ENCODE results near the gene RTL1.

The RTL1 gene

DNA sequence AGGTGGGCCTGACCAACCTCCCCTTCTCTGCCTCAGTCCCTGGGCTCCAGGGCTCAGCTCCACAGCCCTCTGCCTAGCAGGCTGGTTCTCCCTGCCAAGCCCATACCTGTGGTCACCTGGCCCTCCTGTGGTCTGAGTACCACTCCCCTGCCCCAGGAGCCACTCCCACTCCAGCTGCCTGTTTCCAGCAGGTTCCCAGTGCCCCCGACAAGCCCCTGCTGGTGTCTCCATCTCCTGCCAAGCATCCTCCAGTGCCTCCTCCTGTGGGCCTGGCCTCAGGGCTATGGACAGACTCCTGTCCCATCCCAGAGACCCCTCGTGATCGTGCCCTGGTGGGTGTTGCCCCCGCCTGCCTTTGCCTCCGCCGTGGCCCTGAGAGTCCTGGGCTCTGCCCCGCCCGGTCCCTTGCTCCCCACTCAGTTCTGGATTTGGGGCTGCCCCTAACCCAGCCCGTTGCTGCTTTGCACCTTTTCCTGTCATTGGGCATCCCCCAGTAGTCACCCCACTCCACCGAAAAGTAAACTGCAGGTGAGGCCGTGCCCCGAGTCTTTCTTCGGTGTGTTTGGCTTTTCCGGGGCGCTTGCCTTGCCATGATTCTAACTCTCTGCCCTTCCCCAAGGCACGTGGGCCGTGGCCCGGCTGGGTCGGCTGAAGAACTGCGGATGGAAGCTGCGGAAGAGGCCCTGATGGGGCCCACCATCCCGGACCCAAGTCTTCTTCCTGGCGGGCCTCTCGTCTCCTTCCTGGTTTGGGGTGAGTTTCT, 67.8 kb downstream of the RTL1 start:
- H3K9me3 Mint-ChIP-seq, result no peaks in the 10 kb centered on the region
- no peak overlapping the region for H3K4me3 Mint-ChIP-seq
- H3K36me3 Mint-ChIP-seq (ENCODE audit: low read depth), result no peaks in the 10 kb centered on the region
- no peaks in the 10 kb centered on the region for H3K27me3 Mint-ChIP-seq
- H3K4me1 Mint-ChIP-seq (ENCODE audit: low read depth), result no peaks in the 10 kb centered on the region
- intact Hi-C loops (cut with micrococcal nuclease), result no loop called here
- no peak overlapping the region for H3K27ac Mint-ChIP-seq

DNA sequence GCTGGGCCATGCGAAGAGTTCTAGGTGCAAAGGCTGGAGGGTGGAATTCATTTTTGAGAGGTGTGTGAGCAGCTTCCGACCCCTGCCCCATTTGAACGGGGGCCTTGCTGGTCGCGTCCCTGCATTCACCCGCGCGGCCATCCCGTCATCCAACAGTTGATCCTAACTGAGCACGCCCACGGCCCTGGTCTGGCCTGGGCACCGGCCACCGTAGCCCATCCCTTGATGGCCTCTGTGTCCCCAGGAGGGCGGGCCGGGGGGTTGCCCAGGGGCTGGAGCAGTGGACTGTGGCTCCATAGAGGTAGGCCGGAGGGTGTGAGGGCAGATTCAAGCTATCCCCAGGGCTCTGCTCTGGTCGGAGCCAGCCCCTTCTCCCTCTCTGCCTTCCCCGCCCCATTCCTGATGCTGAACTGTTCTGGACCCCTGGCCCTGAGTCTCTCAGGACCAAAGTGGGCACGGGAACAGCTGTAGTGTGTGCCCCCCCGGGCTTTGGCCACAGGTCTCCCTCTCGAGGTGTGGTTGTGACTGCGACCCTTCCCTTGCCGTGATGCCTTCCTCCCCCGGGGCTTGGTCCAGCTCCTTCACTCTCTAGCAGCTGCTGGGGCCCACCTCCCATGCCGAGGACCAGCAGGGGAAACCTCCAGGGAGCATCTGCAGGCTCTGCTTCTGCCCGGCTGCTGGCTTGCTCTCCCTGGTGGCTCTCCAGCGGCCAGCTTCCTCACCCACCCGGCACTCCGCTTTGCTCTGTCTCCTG, 68.6 kb downstream of the RTL1 start:
- intact Hi-C loops (cut with micrococcal nuclease), result no loop called here
- no peaks in the 10 kb centered on the region for H3K27me3 Mint-ChIP-seq
- no peaks in the 10 kb centered on the region for H3K4me1 Mint-ChIP-seq (ENCODE audit: low read depth)
- H3K9me3 Mint-ChIP-seq, result no peaks in the 10 kb centered on the region
- H3K4me3 Mint-ChIP-seq, result no peak overlapping the region
- no peaks in the 10 kb centered on the region for H3K36me3 Mint-ChIP-seq (ENCODE audit: low read depth)
- H3K27ac Mint-ChIP-seq, result no peak overlapping the region

DNA sequence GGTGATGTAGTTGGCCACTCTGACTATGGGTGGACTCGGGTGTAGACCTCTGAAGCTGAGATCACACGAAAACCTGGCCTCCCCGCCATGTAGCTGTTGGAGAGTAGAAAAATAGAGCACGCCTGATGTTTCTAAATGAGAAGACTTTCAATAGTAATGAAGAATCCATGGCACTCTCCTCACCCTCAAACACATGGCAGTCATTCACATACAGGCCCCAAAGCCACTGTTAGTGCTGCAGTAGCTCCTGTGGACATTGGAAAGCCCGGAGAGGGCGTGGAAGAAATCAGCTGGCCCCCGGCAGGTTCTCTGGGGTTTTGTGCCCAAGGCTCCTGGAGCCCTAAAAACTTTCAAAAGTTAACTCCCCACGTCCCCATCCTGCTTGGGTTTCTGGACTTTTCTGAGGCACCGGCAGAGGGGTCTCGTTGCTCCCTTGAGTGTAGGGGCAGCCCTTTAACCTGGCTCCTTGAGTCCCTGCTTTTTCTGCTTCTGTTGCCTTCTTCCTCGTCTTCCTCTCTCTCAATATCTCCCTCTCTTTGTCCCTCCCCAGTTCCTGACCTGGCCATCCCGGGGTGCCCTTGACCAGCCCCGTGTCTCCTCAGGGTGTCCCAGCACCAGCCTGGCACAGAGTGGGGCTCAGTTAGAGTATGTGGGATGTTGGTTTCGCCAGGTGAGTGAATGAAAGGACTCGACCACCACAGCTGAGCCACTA, 69.3 kb downstream of the RTL1 start:
- no peak overlapping the region for H3K4me3 Mint-ChIP-seq
- intact Hi-C loops (cut with micrococcal nuclease), result no loop called here
- no peaks in the 10 kb centered on the region for H3K4me1 Mint-ChIP-seq (ENCODE audit: low read depth)
- no peaks in the 10 kb centered on the region for H3K9me3 Mint-ChIP-seq
- H3K27ac Mint-ChIP-seq, result no peak overlapping the region
- no peaks in the 10 kb centered on the region for H3K27me3 Mint-ChIP-seq
- no peaks in the 10 kb centered on the region for H3K36me3 Mint-ChIP-seq (ENCODE audit: low read depth)

DNA sequence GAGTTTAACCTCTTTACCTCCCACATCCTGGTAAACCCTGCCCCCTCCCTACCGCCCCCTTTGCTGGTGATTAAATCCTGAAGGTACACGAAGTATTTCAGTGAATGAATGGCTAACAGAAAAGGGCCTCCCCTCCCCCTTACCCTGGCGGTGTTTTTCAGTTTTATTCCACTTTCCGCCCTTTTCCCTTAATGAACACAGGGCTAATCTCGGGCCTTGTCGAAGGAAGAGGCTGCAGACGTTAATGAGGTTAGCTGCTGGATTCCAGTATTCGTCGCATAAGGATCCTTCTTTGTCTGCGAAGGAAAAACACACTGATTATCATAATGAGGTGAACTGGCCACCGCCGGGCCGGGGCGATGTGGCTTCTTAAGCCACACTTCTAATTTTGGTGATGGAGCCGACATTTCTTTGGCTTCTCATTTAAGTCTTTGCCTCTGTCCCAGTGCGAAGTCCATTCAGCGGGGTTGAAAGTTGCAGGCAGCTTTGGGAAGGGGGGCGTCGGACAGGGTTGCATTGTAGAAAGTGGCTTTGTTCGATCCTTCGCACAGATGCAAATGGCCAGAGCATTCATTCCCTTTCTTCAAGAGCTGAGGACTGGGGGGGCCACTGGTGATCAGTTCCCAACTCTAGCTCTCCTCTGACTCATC, 71.1 kb downstream of the RTL1 start:
- H3K4me1 Mint-ChIP-seq (ENCODE audit: low read depth), result no peaks in the 10 kb centered on the region
- intact Hi-C loops (cut with micrococcal nuclease), result no loop called here
- H3K27ac Mint-ChIP-seq, result no peak overlapping the region
- H3K9me3 Mint-ChIP-seq, result peaks cover 4% of the 10 kb centered on the region
- H3K27me3 Mint-ChIP-seq, result peaks cover 9% of the 10 kb centered on the region
- H3K4me3 Mint-ChIP-seq, result no peak overlapping the region
- H3K36me3 Mint-ChIP-seq (ENCODE audit: low read depth), result no peaks in the 10 kb centered on the region

DNA sequence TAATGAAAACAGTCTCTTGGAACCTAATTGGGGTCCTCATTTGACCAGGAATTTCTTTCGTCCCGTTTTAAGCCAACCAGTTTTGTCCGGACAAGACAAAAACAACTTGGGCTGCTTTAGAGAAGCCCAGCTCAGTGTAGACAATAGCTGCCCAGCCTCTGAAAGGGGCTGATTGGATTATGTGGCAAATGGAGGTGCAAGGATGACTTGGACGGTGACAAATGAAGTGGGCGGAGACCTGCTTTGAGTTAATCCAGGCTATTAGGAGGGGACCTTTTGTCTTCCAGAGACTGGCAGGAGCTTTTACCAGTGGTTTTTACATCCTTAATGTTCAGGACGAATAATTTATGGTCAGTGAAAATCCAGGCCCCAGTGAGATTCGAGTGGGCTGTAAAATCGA, 72.8 kb downstream of the RTL1 start:
- Mint-ChIP-seq H3K27ac (no peak overlapping the region), H3K4me3 (no peak overlapping the region), H3K36me3 (ENCODE audit: low read depth) (no peaks in the 10 kb centered on the region), H3K27me3 (peaks cover 25% of the 10 kb centered on the region), H3K9me3 (peaks cover 10% of the 10 kb centered on the region), H3K4me1 (ENCODE audit: low read depth) (peaks cover 5% of the 10 kb centered on the region)
- intact Hi-C loops (cut with micrococcal nuclease), result no loop called here

Data from dendritic cell treated with granulocyte-macrophage colony-stimulating factor and Interleukin-4, amounts not matched to agents 40 ng/mL and 50 ng/mL, for 4 days (primary cell).